ENCODE data around the gene RASGEF1C.

The RASGEF1C gene

GRCh38 chr5:180079702-180080466 lies 129.1 kb downstream of the RASGEF1C start:
- DNase-seq: no peak

- DNase-seq: no peak
Measured at GRCh38 chr5:180078348-180078747, 130.7 kb downstream of the RASGEF1C start.

- DNase-seq: no peak
Measured at GRCh38 chr5:180077594-180078284, 131.3 kb downstream of the RASGEF1C start.

GRCh38 chr5:180075703-180076102 lies 133.3 kb downstream of the RASGEF1C start:
- no peak for DNase-seq

- no peak for DNase-seq
Measured at GRCh38 chr5:180074462-180074861, 134.5 kb downstream of the RASGEF1C start.

GRCh38 chr5:180072556-180072955 lies 136.5 kb downstream of the RASGEF1C start:
- DNase-seq: no peak

GRCh38 chr5:180072256-180072548 lies 136.8 kb downstream of the RASGEF1C start:
- no peak for DNase-seq

- DNase-seq: peak; percentile 78
Measured at GRCh38 chr5:180071531-180072255, 137.3 kb downstream of the RASGEF1C start, which contains the start of gene RNF130. Gene RNF130, minus strand, starts transcription at chr5:180071759. Its CDS starts 57 bp downstream, at chr5:180071702.

- no peak for DNase-seq
Measured at GRCh38 chr5:180070756-180071530, 138.1 kb downstream of the RASGEF1C start.

- DNase-seq: no peak
Measured at GRCh38 chr5:180069589-180070247, 139.3 kb downstream of the RASGEF1C start.

- DNase-seq: no peak
Measured at GRCh38 chr5:180068519-180069090, 140.4 kb downstream of the RASGEF1C start.

GRCh38 chr5:180067986-180068385 lies 141.0 kb downstream of the RASGEF1C start:
- no peak for DNase-seq

- DNase-seq: no peak
Measured at GRCh38 chr5:180060192-180060591, 148.8 kb downstream of the RASGEF1C start.

GRCh38 chr5:180059326-180059725 lies 149.7 kb downstream of the RASGEF1C start:
- no peak for DNase-seq

GRCh38 chr5:180056153-180056552 lies 152.9 kb downstream of the RASGEF1C start:
- DNase-seq: no peak

- DNase-seq: no peak
Measured at GRCh38 chr5:180054226-180054625, 154.8 kb downstream of the RASGEF1C start.

GRCh38 chr5:180053061-180053602 lies 155.9 kb downstream of the RASGEF1C start:
- no peak for DNase-seq

- DNase-seq: no peak
Measured at GRCh38 chr5:180052211-180052818, 156.7 kb downstream of the RASGEF1C start.

All from activated gamma-delta T cell (primary cell).